ENCODE measurements around the gene MYO3B.

DNA sequence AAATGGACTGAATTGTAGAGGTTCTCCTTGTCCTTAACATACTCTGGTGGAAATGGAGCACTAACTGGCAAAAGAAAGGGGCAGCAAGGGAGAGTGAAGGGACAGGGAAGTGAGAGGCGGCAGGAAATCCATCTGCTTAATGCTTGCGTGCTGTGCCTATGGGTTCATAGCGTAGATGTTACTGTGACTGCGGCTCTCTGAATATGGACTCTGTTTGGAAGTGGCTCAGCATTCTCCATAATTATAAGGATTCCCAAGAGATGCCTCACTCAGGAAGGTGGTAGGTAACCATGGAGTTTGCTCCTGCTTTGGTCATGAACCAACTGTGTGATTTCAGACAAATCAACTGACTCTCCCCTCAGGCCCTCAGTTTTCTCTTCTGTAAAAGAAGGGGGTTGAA lies 50.0 kb downstream of the MYO3B start:
- TF ChIP-seq, protein P1, sequence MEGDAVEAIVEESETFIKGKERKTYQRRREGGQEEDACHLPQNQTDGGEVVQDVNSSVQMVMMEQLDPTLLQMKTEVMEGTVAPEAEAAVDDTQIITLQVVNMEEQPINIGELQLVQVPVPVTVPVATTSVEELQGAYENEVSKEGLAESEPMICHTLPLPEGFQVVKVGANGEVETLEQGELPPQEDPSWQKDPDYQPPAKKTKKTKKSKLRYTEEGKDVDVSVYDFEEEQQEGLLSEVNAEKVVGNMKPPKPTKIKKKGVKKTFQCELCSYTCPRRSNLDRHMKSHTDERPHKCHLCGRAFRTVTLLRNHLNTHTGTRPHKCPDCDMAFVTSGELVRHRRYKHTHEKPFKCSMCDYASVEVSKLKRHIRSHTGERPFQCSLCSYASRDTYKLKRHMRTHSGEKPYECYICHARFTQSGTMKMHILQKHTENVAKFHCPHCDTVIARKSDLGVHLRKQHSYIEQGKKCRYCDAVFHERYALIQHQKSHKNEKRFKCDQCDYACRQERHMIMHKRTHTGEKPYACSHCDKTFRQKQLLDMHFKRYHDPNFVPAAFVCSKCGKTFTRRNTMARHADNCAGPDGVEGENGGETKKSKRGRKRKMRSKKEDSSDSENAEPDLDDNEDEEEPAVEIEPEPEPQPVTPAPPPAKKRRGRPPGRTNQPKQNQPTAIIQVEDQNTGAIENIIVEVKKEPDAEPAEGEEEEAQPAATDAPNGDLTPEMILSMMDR (IDR thresholded peaks at IDR 0.05): no peak
- no peak for TF ChIP-seq ZFX (IDR thresholded peaks at IDR 0.05; ENCODE audit: borderline replicate concordance)
